PC-9 (cell line): ENCODE measurements around the gene ZNF346. TPM values are rescaled to one million over a fixed set of nuclear protein-coding genes. Genes with fewer than 3 reads are reported as not detected.

Source experiments
- BruUV-seq: library from RNA; stranded (reverse); fragments of 400-500 nt; replicated peaks from 2 replicates; lab custom pipeline; 2021; lab: Mats Ljungman, UMichigan
- CTCF ChIA-PET: fragments of 300-600 bp; sonication (Branson Sonifier 250); formaldehyde crosslinking; loops from one replicate; lab custom pipeline; 2022; ENCODE audit warnings: antibody characterized with exemption; lab: Charles Lee
- POLR2A ChIA-PET: fragments of 300-600 bp; sonication (Branson Sonifier 250); formaldehyde crosslinking; loops from one replicate; lab custom pipeline; 2022; ENCODE audit warnings: antibody characterized with exemption; ENCODE audit not compliant: unreplicated experiment; lab: Charles Lee
- DNase-seq, 2 experiments: peaks; one replicate each; pipeline versions ENCODE4 v3.0.0 to v3.0.0-alpha.2; 2015 to 2022; ENCODE audit warnings: mixed read lengths in 1 of 2
- H2AFZ ChIP-seq: fragments of 200-600 bp; sonication (generic); 2 replicates; pipeline ENCODE4 v1.8.1; 2017; ENCODE audit warnings: antibody characterized with exemption
- H3F3A ChIP-seq: fragments of 200-600 bp; sonication (generic); 2 replicates; pipeline ENCODE4 v1.8.1; 2017; ENCODE audit warnings: antibody characterized with exemption, mild to moderate bottlenecking, low read depth; ENCODE audit not compliant: insufficient read depth
- H3K27ac ChIP-seq: fragments of 200-600 bp; sonication (generic); 2 replicates; pipeline ENCODE4 v1.6.1; 2016; ENCODE audit warnings: mixed run types
- H3K27me3 ChIP-seq: fragments of 200-600 bp; sonication (generic); 2 replicates; pipeline ENCODE4 v1.6.1; 2016; ENCODE audit warnings: low read depth, mixed run types; ENCODE audit not compliant: insufficient read depth
- H3K36me3 ChIP-seq: fragments of 200-600 bp; sonication (generic); 2 replicates; pipeline ENCODE4 v1.6.1; 2016; ENCODE audit warnings: low read depth, mixed run types
- H3K4me1 ChIP-seq: fragments of 200-600 bp; sonication (generic); replicated peaks from 2 replicates; pipeline ENCODE4 v1.6.1; 2016; ENCODE audit warnings: mixed run types; ENCODE audit not compliant: insufficient read depth
- H3K4me2 ChIP-seq: fragments of 200-600 bp; sonication (generic); 2 replicates; pipeline ENCODE4 v1.6.1; 2017; ENCODE audit warnings: mixed run types
- H3K4me3 ChIP-seq: fragments of 200-600 bp; sonication (generic); 2 replicates; pipeline ENCODE4 v1.6.1; 2016; ENCODE audit warnings: mixed run types
- H3K79me2 ChIP-seq: fragments of 200-600 bp; sonication (generic); 2 replicates; pipeline ENCODE4 v1.6.1; 2017; ENCODE audit warnings: low read depth, mixed run types
- H3K9me2 ChIP-seq: fragments of 200-600 bp; sonication (generic); 2 replicates; pipeline ENCODE4 v1.8.1; 2017; ENCODE audit warnings: mild to moderate bottlenecking; ENCODE audit not compliant: insufficient read depth
- H3K9me3 ChIP-seq: fragments of 200-600 bp; sonication (generic); 2 replicates; pipeline ENCODE4 v1.8.1; 2016; ENCODE audit warnings: low read depth; ENCODE audit not compliant: insufficient read depth
- H4K20me1 ChIP-seq: fragments of 200-600 bp; sonication (generic); 2 replicates; pipeline ENCODE4 v1.8.1; 2017; ENCODE audit not compliant: insufficient read depth
- EZH2 ChIP-seq: fragments of 200-600 bp; sonication (generic); IDR thresholded peaks from 2 replicates; pipeline ENCODE4 v1.8.0; 2017; ENCODE audit warnings: antibody characterized with exemption, low read depth
- intact Hi-C: fragments of 100-400 bp; cut with micrococcal nuclease; formaldehyde crosslinking; loops from one replicate; pipeline ENCODE4 v1.10.0; 2022; ENCODE audit not compliant: unreplicated experiment
- total RNA-seq: library from RNA; stranded (reverse); gene quantifications from 2 replicates; pipeline ENCODE4 v1.2.3, GENCODE V29; 2021
- TF ChIP-seq, protein P1 (sequence below): fragments of 200-600 bp; sonication (generic); conservative IDR thresholded peaks from 2 replicates; pipeline ENCODE4 v1.6.1; 2017; ENCODE audit warnings: mixed run types, antibody characterized with exemption, mild to moderate bottlenecking, moderate library complexity

Gene ZNF346
- total RNA-seq, 1 experiment from 2014 or later = 23.8 TPM

DNA sequence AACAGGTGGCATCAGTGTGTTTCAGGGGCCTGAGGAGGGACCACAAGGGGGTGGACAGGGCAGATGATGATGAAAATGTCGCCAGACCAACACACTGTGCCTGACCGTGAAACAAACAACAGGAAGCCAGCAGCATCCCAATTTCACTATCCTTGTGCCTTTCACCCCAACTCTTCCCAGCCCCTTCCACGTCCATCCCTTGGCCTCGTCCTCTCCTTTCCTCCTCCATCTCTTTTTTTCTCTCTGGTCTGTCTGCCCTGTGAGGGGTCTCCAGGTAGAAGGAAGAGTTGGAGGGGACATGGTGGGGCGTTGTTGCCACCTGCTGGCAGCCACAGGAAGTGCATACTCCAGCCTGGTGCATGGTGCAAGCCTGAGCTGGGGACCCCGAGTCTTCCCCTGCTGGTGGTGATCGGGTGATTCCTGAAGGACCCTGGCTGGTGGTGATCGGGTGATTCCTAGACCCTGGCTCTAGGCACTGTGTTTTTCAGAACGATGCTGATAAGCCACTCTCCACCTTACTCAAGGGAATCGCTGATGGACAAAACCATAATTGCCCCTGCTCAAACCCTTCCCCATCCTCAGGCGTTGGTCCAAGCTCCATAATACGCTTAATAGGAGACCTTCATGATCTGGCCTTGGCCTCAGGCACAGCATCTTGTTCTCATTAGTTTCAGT lies 89.4 kb downstream of the ZNF346 start:
- Histone ChIP-seq H3K9me2 (no peaks in the 10 kb centered on the region), H3K36me3 (no peaks in the 10 kb centered on the region), H3K9me3 (no peaks in the 10 kb centered on the region), H3K27me3 (no peaks in the 10 kb centered on the region), H3K4me1 (no peaks in the 10 kb centered on the region), H3F3A (no peaks in the 10 kb centered on the region), H2AFZ (no peak overlapping the region), H3K79me2 (no peaks in the 10 kb centered on the region), H3K4me2 (no peak overlapping the region), H3K27ac (no peak overlapping the region), H3K4me3 (no peak overlapping the region), H4K20me1 (no peaks in the 10 kb centered on the region)
- TF ChIP-seq, protein P1, sequence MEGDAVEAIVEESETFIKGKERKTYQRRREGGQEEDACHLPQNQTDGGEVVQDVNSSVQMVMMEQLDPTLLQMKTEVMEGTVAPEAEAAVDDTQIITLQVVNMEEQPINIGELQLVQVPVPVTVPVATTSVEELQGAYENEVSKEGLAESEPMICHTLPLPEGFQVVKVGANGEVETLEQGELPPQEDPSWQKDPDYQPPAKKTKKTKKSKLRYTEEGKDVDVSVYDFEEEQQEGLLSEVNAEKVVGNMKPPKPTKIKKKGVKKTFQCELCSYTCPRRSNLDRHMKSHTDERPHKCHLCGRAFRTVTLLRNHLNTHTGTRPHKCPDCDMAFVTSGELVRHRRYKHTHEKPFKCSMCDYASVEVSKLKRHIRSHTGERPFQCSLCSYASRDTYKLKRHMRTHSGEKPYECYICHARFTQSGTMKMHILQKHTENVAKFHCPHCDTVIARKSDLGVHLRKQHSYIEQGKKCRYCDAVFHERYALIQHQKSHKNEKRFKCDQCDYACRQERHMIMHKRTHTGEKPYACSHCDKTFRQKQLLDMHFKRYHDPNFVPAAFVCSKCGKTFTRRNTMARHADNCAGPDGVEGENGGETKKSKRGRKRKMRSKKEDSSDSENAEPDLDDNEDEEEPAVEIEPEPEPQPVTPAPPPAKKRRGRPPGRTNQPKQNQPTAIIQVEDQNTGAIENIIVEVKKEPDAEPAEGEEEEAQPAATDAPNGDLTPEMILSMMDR = peak; percentile 98
- TF ChIP-seq EZH2 = no peak
- intact Hi-C loops = loop anchor here (1.0 to 10.0 kb wide), 4 partner anchors 40 to 1385 kb away; no protein-coding TSS in a partner anchor
- DNase-seq = peak in 1 of 2 experiments; percentile 67
- CTCF ChIA-PET = interaction anchor here (0.5 to 3.4 kb wide), 6 partner anchors 40 to 453 kb away, joined by 3 to 22 read pairs (median 4); partner anchors contain the start of gene UIMC1
- POLR2A ChIA-PET = no interaction called here
- BruUV-seq = no TSS peak

DNA sequence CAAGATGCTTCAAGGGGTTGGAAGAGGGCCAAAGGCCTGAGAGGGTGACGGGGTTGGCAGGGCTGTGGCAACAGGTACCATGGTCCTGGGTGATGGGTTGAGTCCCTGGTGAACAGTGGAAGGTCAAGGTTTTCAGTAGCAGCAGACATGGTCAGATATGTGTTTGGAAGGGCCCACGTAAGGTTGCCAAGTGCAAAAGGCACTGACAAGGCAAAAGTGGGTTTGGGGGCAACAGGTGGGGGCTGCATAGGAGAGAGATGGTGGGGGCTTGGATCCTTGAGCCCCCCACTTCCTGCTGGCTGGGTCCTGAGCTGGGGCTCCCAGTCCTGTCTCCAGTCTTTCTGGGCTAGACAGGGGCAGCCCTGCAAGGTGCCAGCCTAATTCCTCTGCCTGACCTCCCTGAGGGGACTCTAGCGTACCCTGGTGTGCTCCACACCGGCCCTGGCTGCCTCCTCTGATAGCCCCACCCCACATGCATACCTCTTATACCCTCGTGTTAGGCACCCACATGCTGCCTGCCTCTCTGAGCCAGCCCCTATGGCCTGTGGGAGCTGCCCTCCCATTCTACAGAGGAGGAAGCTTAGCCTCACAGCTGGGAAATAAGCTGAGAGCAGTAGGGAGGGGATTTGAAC lies 90.2 kb downstream of the ZNF346 start:
- no peak overlapping the region for H3K4me3 ChIP-seq
- no peaks in the 10 kb centered on the region for H3K27me3 ChIP-seq
- POLR2A ChIA-PET = no interaction called here
- no peak overlapping the region for H3K27ac ChIP-seq
- H3K9me3 ChIP-seq = no peaks in the 10 kb centered on the region
- H3F3A ChIP-seq = no peaks in the 10 kb centered on the region
- no peaks in the 10 kb centered on the region for H3K9me2 ChIP-seq
- H3K79me2 ChIP-seq = no peaks in the 10 kb centered on the region
- TF ChIP-seq EZH2 = no peak
- TF ChIP-seq, protein P1 = no peak
- no peaks in the 10 kb centered on the region for H4K20me1 ChIP-seq
- H2AFZ ChIP-seq = no peak overlapping the region
- CTCF ChIA-PET = interaction anchor here (0.5 to 3.4 kb wide), 7 partner anchors 40 to 454 kb away, joined by 3 to 22 read pairs (median 5); partner anchors contain the start of gene UIMC1
- BruUV-seq = no TSS peak
- intact Hi-C loops = loop anchor here (1.0 to 10.0 kb wide), 4 partner anchors 40 to 1385 kb away; no protein-coding TSS in a partner anchor
- no peaks in the 10 kb centered on the region for H3K4me1 ChIP-seq
- no peaks in the 10 kb centered on the region for H3K36me3 ChIP-seq
- no peak overlapping the region for H3K4me2 ChIP-seq
- no peak for DNase-seq

DNA sequence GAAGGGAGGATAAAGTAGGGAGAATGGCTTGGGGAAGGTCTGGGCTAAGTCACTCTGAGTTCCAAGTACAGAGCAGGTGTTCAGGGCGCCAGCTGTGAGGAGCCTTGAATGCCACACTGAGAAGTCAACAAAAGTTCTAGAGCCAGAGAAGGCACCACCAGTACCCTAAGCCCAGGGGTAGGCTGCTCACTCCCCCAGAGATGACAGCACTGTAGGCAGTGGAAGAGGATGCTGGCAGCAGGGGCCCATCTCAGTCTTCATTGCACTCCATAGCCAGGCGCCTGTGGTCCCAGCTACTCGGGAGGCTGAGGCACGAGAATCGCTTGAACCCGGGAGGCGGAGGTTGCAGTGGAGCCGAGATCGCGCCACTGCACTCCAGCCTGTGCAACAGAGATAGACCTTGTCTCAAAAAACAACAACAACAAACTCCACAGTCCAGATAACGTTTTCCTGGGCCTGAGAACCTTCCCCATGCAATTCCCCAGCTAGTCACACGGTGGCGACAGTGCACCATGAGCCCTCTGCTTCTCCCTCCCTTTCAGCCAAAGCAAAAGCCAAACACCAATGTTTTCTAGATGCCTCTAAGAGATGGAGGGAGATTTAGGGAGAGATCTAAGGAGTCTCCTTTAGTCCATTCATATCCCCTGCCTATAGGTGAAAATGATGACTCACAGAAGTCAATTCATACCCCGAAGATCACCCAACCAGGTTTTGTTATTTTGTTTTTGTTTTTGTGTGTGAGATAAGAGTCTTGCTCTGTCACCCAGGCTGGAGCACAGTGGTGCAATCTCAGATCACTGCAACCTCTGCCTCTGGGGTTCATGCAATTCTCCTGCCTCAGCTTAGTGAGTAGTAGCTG lies 91.3 kb downstream of the ZNF346 start:
- H2AFZ ChIP-seq = no peak overlapping the region
- DNase-seq = peak; percentile 52 to 81
- H4K20me1 ChIP-seq = no peaks in the 10 kb centered on the region
- ChIA-PET POLR2A (no interaction called here), CTCF (interaction anchor here (0.5 to 2.6 kb wide), 6 partner anchors 42 to 453 kb away, joined by 3 to 16 read pairs (median 4); no protein-coding TSS in a partner anchor)
- no peaks in the 10 kb centered on the region for H3K9me2 ChIP-seq
- no peak overlapping the region for H3K4me3 ChIP-seq
- H3K27me3 ChIP-seq = no peaks in the 10 kb centered on the region
- H3K9me3 ChIP-seq = no peaks in the 10 kb centered on the region
- no TSS peak for BruUV-seq
- no peaks in the 10 kb centered on the region for H3K36me3 ChIP-seq
- H3K4me1 ChIP-seq = no peaks in the 10 kb centered on the region
- intact Hi-C loops = loop anchor here (1.0 to 10.0 kb wide), 8 partner anchors 187 to 1386 kb away; no protein-coding TSS in a partner anchor
- TF ChIP-seq, protein P1 = peak; percentile 98
- no peak for TF ChIP-seq EZH2
- no peaks in the 10 kb centered on the region for H3K79me2 ChIP-seq
- no peaks in the 10 kb centered on the region for H3F3A ChIP-seq
- H3K27ac ChIP-seq = no peak overlapping the region
- no peak overlapping the region for H3K4me2 ChIP-seq
